ENCODE results near the gene RPL39L.

Gene RPL39L

DNA sequence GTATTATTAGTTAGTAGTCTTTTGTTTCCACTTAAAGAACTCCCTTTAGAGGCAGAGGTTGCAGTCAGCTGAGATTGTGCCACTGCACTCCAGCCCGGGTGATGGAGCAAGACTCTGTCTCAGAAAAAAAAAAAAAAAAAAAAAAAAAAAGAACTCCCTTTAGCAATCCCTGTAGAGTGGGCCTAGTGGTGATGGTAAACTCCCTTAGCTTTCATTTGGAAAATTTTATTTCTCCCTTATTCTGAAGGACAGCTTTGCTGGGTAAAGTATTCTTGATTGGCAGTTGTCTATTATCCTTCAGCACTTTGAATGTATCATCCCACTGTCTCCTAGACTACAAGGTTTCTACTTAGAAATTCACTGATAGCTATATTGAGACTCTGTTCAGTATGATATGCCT, 46.0 kb downstream of the RPL39L start:
- DNase-seq: no peak

DNA sequence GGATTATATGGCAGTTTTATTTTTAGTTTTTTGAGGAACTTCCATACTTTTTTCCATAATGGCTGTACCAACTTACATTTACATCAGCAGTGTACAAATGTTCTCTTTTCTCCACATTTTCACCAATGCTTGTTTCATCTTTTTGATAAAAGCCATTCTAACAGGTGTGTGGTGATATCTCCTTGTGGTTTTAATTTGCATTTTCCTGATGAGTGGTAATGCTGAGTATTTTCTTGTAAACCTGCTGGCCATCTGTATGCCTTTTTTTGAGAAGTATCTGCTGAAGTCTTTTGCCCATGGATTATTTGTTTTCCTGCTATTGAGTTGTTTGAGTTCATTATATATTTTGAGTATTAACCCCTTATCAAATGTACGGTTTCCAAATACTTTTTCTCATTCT, 50.6 kb downstream of the RPL39L start:
- no peak for DNase-seq

DNA sequence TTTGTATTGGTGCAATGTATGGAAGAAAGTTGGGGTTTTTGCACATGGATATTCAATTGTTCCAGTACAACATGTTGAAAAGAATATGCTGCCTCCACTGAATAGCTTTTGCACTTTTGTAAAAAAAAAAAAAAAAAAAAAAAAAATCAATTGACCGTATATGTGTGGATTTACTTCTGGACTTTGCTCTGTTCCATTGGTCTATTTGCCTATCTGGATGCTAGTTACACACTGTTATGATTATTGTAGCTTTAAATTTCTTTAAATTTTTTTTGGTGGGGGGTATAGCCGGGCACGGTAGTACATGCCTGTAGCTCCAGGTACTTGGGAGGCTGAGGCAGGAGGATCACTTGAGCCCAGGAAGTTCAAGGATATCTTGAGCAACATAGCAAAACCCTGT, 52.5 kb downstream of the RPL39L start:
- DNase-seq: no peak

DNA sequence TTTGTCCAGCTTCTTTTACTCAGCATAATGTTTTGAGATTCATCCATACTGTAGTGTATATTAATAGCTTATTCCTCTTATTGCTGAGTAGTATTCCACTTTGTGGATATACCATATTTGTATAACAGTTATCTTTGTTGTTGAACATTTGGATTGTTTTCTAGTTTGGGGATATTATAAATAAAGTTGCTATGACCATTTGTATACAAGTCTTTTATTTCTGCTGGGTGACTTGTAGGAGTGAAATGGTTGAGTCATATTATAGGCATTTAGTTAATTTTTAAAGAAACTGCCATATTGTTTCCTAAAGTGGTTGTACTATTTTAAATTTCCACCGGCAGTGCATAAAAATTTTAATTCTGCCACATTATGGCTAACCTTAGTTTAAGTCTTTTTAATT, 53.4 kb downstream of the RPL39L start:
- no peak for DNase-seq

DNA sequence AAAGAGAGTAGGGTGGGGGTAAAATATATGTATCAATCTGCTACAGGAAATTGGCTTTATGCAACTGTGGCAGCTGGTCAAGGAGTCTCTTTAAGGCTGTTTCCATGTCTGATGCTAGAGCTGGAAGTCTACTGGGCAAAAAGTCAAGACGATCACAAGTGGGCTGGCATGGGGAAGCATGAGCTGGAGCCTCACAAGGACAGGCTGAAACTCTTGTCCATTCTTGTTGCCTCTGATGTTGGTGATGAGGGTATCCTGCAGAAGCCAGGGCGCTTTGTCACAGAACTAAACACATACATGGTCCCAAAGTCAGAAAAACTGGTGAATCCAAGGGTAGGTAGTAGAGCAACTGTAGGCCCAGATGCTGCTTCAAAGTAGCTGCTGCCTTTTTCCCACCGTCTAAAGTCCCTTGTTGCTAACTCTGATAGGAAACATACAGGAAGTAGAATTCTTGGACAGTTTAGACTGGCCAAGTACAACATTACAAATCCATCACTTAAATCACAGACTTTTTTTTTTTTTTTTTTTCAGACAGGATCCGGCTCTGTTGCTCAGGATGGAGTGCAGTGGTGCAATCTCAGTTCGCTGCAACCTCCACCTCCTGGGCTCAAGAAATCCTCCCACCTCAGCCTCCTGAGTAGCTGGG, 54.2 kb downstream of the RPL39L start:
- no peak for DNase-seq

DNA sequence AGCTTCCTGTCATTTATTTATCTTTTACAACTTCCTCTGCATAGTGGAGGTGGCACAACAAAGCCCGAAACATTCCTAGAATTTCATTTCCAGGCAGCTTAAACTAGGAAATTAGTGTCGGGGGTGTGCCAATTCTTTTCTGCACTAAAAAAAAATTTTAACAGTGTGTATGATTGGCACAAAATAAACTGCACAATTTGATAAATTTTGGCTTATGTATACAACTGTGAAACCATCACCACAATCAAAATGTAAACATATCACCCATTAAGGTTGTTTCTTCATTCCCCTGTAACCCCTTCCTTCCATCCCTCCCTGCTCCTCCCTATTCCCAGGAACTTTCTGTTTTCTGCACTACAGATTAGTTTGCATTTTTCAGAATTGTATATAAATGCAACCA, 54.7 kb downstream of the RPL39L start:
- DNase-seq: no peak

DNA sequence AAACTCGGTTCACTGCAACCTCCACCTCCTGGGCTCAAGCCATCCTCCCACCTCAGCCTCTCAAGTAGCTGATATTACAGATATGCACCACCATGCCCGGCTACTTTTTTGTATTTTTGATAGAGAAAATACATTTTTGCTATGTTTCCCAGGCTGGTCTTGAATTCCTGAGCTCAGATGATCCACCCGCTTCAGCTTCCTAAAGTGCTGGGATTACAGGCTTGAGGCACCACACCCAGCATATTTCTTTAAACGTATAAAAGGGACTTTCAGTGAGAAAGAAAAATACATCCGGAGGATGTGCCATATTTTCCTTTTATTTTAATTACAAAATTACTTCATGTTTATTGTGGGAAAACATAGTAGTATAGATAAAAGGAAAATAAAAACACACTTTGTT, 55.2 kb downstream of the RPL39L start:
- DNase-seq: no peak

DNA sequence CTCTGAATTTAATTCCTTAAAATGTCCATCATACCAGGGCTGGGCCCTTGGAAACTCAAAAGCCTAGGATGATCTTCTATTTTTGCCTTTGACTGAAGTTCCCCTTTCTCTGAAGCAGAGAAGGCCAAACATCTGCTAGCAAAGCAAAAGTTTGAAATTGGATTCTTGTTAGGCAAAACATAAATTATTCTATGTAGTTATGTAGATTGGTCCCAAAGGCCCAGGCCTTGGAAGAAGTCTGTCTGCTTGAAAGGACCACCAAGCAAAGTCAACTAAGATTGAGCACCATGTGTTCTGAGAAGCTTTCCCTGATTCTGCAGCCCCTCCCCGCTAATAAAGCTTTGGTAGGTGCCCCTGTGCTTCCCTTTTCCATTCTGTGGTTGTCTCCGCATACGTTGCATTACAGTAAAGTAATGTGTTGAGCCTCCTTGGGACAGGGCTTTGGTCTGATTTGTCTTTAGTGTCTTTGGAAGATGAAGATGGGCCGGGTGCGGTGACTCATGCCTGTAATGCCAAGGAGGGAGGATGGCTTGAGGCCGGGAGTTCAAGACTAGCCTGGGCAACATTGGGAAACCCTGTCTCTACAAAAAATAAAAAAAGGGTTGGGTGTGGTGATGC, 56.4 kb downstream of the RPL39L start:
- no peak for DNase-seq

DNA sequence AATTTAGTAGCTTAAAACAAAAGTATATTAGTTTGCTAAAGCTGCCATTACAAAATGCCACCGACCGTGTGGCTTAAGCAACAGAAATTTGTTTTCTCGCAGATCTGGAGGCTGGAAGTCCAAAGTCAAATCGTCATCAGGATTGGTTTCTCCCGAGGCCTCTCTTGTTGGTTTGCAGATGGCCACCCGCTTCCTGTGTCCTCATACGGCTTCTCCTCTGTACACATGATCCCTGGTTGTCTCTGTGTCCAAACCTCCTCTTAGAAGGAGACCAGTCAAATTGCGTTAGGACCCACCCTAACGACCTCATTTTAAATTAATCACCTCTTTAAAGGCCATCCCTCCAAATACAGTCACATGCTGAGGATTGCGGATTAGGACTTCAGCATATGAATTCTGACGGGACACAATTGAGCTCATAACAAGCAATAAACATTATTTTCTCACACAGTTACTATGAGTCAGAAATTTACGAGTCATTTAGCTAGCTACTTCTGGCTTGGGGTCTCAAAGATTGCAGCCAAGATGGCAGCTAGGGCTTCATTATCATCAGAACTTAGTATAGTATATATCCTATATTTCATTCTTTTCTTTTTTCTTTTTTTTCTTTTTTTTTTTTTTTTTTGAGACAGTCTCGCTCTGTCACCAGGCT, 58.4 kb downstream of the RPL39L start:
- no peak for DNase-seq

DNA sequence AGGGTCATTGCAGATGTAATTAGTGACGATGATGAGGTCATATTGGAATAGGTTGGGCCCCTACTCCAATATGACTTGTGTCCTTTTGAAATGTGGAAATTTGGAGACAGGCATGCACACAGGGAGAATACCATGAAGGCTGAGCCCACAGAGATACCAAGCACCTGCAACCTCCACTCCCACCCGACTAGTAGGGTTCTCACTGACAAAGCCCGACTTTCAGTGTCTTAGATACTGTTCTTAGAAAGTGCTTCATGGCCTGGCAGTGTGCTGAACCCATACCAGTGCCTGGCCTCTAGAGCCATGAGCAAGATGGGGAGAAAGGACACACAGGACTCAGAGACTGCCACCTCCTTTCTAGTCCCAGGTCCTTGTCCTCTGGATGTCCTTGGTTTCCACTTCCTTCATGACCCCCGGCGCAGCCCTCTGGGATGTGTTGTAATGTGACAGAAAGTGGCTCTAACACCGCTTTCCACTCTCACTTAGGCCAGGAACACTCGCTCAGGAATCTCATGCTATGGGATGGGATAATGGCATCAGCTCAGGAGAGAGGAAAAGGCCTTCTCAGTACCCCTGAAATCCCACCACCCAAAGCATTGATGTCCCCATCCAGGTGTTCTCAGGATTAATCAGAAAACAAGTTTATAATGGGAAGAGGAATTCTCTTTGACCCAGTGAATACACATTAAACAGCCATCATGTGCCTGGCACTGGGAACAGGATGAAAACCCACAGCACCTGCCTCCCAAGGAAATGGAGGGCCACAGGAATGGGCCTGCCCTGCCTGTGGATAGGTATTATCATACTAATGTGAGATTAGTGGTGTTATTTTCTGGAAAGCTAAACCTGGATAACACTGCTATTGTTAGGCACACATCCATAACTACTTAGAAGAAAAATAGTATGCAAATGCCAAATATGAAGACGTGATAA, 59.9 kb downstream of the RPL39L start:
- no peak for DNase-seq

DNA sequence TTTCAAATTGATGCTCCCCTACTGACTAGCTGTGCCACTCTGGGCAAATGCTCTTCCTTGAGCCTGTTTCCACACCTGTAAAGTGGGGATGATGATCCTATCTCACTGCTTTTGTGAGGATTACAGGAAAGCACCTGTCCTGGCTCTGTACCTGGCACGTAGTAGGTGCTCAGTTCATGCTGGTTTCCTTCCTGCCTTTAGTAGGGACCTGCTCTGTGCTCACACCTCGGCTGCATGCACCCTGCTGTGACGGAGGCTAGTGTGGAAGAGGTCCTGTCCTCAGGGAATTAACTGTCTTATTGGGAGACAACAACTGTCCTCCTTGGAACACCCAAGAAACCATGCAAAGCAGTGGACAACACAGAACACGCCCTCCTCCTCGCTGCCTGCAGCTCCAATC, 61.8 kb downstream of the RPL39L start:
- no peak for DNase-seq

DNA sequence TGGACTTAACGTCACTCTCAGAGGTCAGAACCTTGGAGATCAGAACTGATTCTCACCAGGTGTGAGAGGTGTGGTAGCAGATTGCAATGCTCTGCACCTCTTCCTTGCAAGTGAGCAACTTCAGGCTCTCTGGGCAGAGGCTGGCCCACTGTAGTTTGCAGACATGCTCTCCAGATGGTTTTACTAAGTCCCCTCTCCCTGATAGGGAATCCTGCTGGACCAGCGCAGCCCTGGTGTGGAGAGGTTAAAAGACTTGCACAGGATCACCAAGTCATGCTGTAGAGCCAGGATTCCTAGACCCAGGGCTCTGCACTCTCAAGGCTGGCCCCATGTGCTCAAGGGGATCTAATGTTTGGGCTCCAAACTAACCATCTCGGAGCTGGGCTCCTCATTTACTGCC, 62.2 kb downstream of the RPL39L start:
- DNase-seq: no peak

DNA sequence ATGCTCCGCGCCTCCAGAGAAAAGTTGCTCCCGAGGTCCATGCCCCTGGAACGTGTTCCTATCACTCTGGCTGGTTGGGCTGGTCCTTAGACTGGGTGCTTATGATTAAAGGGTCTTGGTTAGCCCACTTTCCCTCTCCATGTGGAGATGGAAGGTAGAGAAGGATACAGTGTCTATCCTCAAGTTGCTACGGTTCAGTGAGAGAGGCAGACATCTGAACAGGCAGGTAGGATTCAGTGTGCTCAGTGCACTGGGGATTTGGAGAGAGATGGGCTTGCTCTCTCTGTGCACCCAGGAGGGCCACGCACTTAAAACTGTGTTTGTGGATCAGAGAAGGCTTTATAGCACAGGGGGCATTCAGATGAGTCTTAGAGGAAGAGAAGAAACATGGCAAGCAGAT, 63.0 kb downstream of the RPL39L start:
- no peak for DNase-seq

DNA sequence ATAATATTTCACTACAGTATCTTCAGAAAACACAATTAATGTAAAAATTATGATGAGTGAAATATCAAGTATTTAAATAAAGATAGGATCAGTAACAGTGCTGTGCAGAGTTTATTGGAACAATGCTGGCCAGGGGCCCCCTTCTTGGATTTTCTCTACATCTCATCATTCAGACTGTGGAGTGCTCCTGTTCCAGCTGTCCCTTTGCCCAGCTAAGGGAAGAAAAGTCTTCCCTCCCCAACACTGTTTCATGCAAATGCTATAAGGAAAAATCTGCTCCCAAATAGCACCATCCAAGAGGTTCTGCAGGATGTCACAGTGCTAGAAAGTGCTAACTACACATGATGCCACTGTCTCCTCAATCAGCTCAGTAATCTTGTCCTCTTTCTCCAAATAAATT, 64.5 kb downstream of the RPL39L start:
- no peak for DNase-seq

DNA sequence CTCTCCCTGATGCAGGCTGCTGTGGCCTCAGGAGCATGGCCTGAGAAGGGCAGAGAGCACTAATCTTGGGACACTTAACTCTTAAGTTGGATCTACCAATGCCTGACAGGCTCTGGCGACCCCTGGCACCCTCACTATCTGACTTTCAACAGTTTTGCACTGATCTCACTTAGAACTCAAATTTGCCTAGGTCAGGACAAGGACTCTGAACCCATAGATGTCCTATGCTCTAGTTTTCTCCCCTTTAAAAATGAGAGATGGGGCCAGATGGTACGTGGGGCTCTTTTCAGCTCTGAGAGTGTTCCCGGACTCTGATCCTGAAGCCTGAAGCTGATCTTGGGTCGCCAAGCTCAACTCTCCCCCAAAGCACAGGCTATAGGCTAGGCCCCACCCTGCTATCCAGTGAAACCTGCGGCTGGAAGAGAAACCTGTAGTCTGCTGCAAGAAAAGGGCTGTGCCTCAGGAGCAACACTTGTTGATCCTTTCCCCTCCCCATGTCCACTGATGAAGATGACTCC, 65.7 kb downstream of the RPL39L start:
- no peak for DNase-seq

DNA sequence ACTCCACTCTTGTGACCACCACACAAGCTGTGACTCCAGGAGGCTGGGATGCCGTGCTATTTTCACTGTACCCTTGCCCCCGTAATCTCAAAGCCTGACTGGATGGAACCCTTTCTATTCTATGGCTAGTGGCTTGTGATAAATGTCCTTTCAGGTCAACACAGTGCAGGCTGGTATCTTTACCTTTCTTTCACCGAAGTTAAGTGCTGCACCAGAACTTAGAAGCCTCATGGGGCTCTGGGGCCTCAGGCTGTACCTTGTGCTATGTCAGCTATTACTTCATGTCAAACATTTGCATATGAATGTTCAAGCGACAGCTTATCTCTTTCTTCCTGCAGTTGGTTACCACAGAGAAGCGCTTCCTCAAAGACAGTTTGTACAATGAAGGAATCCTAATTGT, 66.8 kb downstream of the RPL39L start:
- DNase-seq: no peak

DNA sequence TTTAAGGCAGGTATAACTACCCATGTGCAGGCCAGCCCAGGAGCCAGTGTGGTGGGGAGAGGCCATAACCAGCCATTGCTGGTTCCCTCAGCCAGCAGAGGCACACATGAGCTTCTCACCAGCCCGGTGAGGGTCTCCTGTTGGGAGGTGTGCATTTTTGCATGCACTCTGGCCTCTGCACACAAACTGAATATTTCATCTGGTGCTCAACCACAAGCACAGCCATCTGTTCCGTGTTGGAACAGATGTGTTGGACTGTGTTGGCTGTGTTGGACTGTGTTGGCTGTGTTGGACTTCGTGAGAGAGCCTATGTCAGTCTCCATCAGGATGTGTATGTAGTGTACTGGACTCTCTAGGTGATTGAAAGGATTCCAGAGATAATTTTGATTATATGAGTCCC, 67.2 kb downstream of the RPL39L start:
- DNase-seq: no peak
